Measurements from ENCODE around the gene SORBS1.

- TF ChIP-seq CTCF (conservative IDR thresholded peaks at IDR 0.05) (no peak), ZFX (IDR thresholded peaks at IDR 0.05) (no peak)
Measured at GRCh38 chr10:95600158-95600557, 39.0 kb upstream of the SORBS1 start.

Measured in C4-2B (cell line).